K562 (cell line): ENCODE data around the gene ATOH8. TPM values are rescaled to one million over a fixed set of nuclear protein-coding genes. Genes with fewer than 3 reads are reported as not detected.

Experiments
- ATAC-seq: fragments of 200-7000 bp; cut with Tn5 transposase; 3 replicates; pipeline ENCODE4 v1.9.1; 2020; ENCODE audit warnings: moderate library complexity
- BruUV-seq: library from RNA; stranded (reverse); fragments of 400-500 nt; replicated peaks from 2 replicates; lab custom pipeline; 2021; lab: Mats Ljungman, UMichigan
- CTCF ChIA-PET: fragments of 300-600 bp; formaldehyde crosslinking; extraction: SDS; loops from one replicate; lab custom pipeline; 2021; ENCODE audit warnings: low intra/inter-chr PET ratio; lab: Yijun Ruan, JAX
- POLR2A ChIA-PET: fragments of 300-600, 350-650 bp; sonication (Branson Sonifier 250); formaldehyde crosslinking; extraction: SDS; loops from one replicate; lab custom pipeline; 2021; ENCODE audit warnings: antibody characterized with exemption, inconsistent platforms; lab: Yijun Ruan, JAX
- DNase-seq, 4 experiments: peaks; one replicate each; pipeline versions ENCODE4 v3.0.0 to v3.0.0-alpha.2; 2011 to 2018; ENCODE audit warnings: low spot score in 3 of 4, mixed read lengths in 3 of 4; ENCODE audit errors: extremely low read depth in 1 of 4
- FAIRE-seq: peaks from 2 replicates; lab custom pipeline; 2011; peaks lifted over from hg19 to GRCh38; lab: Jason Lieb, UNC
- H2AFZ ChIP-seq: 2 replicates; pipeline ENCODE4 v1.6.0; 2011; ENCODE audit warnings: low read depth, low read length, control low read depth, inconsistent platforms
- H3K27ac ChIP-seq: fragments of 200-600 bp; 3 replicates; pipeline ENCODE4 v1.8.0; 2011; ENCODE audit warnings: low read depth, mild to moderate bottlenecking, control low read depth, inconsistent platforms, low read length, moderate library complexity, mixed read lengths; ENCODE audit errors: extremely low read depth
- H3K27me3 ChIP-seq, 2 experiments: fragments of 300-600 bp in 1 of 2; 2 replicates in 1 of 2; 3 replicates in 1 of 2; pipeline versions ENCODE4 v1.6.0 to v1.8.0; 2011; ENCODE audit warnings: inconsistent platforms in 2 of 2, low read length in 2 of 2, mild to moderate bottlenecking in 1 of 2, mixed read lengths in 1 of 2, moderate library complexity in 1 of 2; ENCODE audit not compliant: control insufficient read depth in 2 of 2, insufficient read depth in 2 of 2
- H3K36me3 ChIP-seq: fragments of 300-600 bp; 3 replicates; pipeline ENCODE4 v1.8.0; 2011; ENCODE audit warnings: mild to moderate bottlenecking, low read length, inconsistent platforms; ENCODE audit not compliant: control insufficient read depth, insufficient read depth
- H3K4me1 ChIP-seq, 2 experiments: fragments of 200-600 bp in 1 of 2; replicated peaks in 1 of 2; 2 replicates in 1 of 2; 3 replicates in 1 of 2; pipeline versions ENCODE4 v1.5.1 to v1.8.0; 2011; ENCODE audit warnings: inconsistent platforms in 2 of 2, low read length in 2 of 2, mild to moderate bottlenecking in 1 of 2, mixed read lengths in 1 of 2, moderate library complexity in 1 of 2; ENCODE audit not compliant: control insufficient read depth in 2 of 2, insufficient read depth in 2 of 2
- H3K4me2 ChIP-seq: 2 replicates; pipeline ENCODE4 v1.6.1; 2011; ENCODE audit warnings: low read length, control low read depth, inconsistent platforms, mixed read lengths; ENCODE audit not compliant: insufficient read depth
- H3K4me3 ChIP-seq: fragments of 200-600 bp; sonication (generic), shearing (Covaris generic); 2 replicates; pipeline ENCODE4 v1.5.1; 2016; ENCODE audit warnings: control low read depth, inconsistent platforms
- H3K79me2 ChIP-seq: fragments of 200-600 bp; 3 replicates; pipeline ENCODE4 v1.8.0; 2011; ENCODE audit warnings: low read length, inconsistent platforms; ENCODE audit not compliant: control insufficient read depth, insufficient read depth
- H3K9ac ChIP-seq, 2 experiments: 2 replicates each; pipeline versions ENCODE4 v1.6.0 to v1.6.1; 2011; ENCODE audit warnings: low read depth in 2 of 2, low read length in 2 of 2, control low read depth in 1 of 2, inconsistent platforms in 1 of 2, mild to moderate bottlenecking in 1 of 2, mixed read lengths in 1 of 2; ENCODE audit not compliant: insufficient read depth in 1 of 2
- H3K9me1 ChIP-seq: one replicate; pipeline ENCODE4 v1.6.0; 2011; ENCODE audit warnings: inconsistent platforms, mild to moderate bottlenecking, low read length, moderate library complexity; ENCODE audit not compliant: control insufficient read depth, insufficient read depth
- H3K9me3 ChIP-seq: replicated peaks from 2 replicates; pipeline ENCODE4 v1.5.1; 2011; ENCODE audit warnings: low read depth, low read length, inconsistent platforms; ENCODE audit not compliant: control insufficient read depth, insufficient read depth
- H4K20me1 ChIP-seq: replicated peaks from 2 replicates; pipeline ENCODE4 v1.6.1; 2011; ENCODE audit warnings: low read length, inconsistent platforms, mixed read lengths; ENCODE audit not compliant: control insufficient read depth, insufficient read depth
- HSF4 ChIP-seq: fragments of 250-450 bp; sonication (Bioruptor Pico); IDR thresholded peaks from 2 replicates; pipeline ENCODE4 v2.1.2; 2022; ENCODE audit warnings: mild to moderate bottlenecking, moderate library complexity, borderline replicate concordance
- KDM2B ChIP-seq: fragments of 250-450 bp; sonication (Bioruptor Pico); IDR thresholded peaks from 2 replicates; pipeline ENCODE4 v1.8.0; 2021; ENCODE audit warnings: mild to moderate bottlenecking, moderate library complexity
- MAX ChIP-seq: sonication (generic); formaldehyde crosslinking; IDR thresholded peaks from 2 replicates; pipeline ENCODE4 v1.9.0; 2022; ENCODE audit warnings: mild to moderate bottlenecking, missing genetic modification reagents
- RAD51 ChIP-seq: fragments of 450-650 bp; IDR thresholded peaks from 2 replicates; pipeline ENCODE4 v1.7.1; 2016; ENCODE audit warnings: low read depth, mild to moderate bottlenecking, borderline replicate concordance
- RBM25 ChIP-seq: fragments of 200-400 bp; formaldehyde crosslinking; IDR thresholded peaks from 2 replicates; pipeline ENCODE4 v1.6.1; 2018; ENCODE audit warnings: low read length, low read depth, moderate library complexity; ENCODE audit not compliant: severe bottlenecking
- SMAD2 ChIP-seq: fragments of 150-350 bp; IDR thresholded peaks from 2 replicates; pipeline ENCODE4 v1.6.1; 2014; ENCODE audit warnings: low read depth, mild to moderate bottlenecking, low read length
- SMC3 ChIP-seq: conservative IDR thresholded peaks from 2 replicates; pipeline ENCODE4 v1.6.1; 2011; ENCODE audit warnings: low read depth, low read length, improper control_type of control experiment; ENCODE audit not compliant: insufficient read depth
- SP1 ChIP-seq: sonication (generic); formaldehyde crosslinking; IDR thresholded peaks from 2 replicates; pipeline ENCODE4 v1.8.1; 2022; ENCODE audit warnings: mild to moderate bottlenecking, missing genetic modification reagents
- ZBED1 ChIP-seq: IDR thresholded peaks from 2 replicates; pipeline ENCODE4 v1.6.1; 2014
- ZC3H4 ChIP-seq: sonication (generic); formaldehyde crosslinking; IDR thresholded peaks from 2 replicates; pipeline ENCODE4 v1.9.0; 2021; ENCODE audit warnings: missing genetic modification reagents, borderline replicate concordance
- ZNF239 ChIP-seq: fragments of 250-450 bp; sonication (Bioruptor Pico); IDR thresholded peaks from 2 replicates; pipeline ENCODE4 v1.4.0; 2020; ENCODE audit warnings: mild to moderate bottlenecking
- WGBS: fragments of 100-300 bp; shearing (Covaris generic); methylation state at CpG from one replicate; pipeline ENCODE4 v1.1.6; 2016; ENCODE audit warnings: low coverage, mixed read lengths; ENCODE audit not compliant: insufficient coverage; ENCODE audit errors: missing lambda C conversion rate; 5-methylcytosine and 5-hydroxymethylcytosine counted together
- in situ Hi-C: fragments of 300-500 bp; cut with MboI; formaldehyde crosslinking; loops from 4 replicates; pipeline ENCODE4 v1.15.0; 2018; ENCODE audit warnings: inconsistent platforms, mixed read lengths
- intact Hi-C: fragments of 100-400 bp; cut with micrococcal nuclease; formaldehyde crosslinking; loops from 2 replicates; pipeline ENCODE4 v1.14.2; 2022
- polyA plus RNA-seq, 8 experiments: library from polyadenylated mRNA; depleted of rRNA in 4 of 8; stranded (reverse) in 5 of 8; unstranded in 3 of 8; fragments of >200 nt; fragmentation: Nextera tagmentation in 2 of 8; fragmentation: Illumina TruSeq in 1 of 8; extraction: Ambion mirVana in 2 of 8; extraction: Trizol in 1 of 8; gene quantifications; 2 replicates each; pipeline versions ENCODE4 v1.2.1 to v1.2.3, GENCODE V29; 2011 to 2014; ENCODE audit warnings: inconsistent platforms in 1 of 8, missing spikeins in 1 of 8
- total RNA-seq, 7 experiments: library from RNA; depleted of rRNA in 6 of 7; stranded (reverse); fragments of >200 nt in 6 of 7; fragmentation: Illumina TruSeq in 2 of 7; extraction: Trizol in 2 of 7; gene quantifications; 2 replicates each; pipeline versions ENCODE4 v1.2.1 to v1.2.3, GENCODE V29; 2011 to 2021; ENCODE audit warnings: low replicate concordance in 1 of 7
- TF ChIP-seq, protein P1 (sequence below): fragments of 450-650 bp; IDR thresholded peaks from 2 replicates; pipeline ENCODE4 v1.6.1; 2016; ENCODE audit warnings: low read depth
- TF ChIP-seq, protein P2 (sequence below): sonication (generic); formaldehyde crosslinking; IDR thresholded peaks from 2 replicates; pipeline ENCODE4 v1.8.0; 2022; ENCODE audit warnings: mild to moderate bottlenecking, low read depth, missing genetic modification reagents

The ATOH8 gene
- total and polyA plus RNA-seq, 9 of the 15 experiments (the other 6 are each of a cell fraction or from before 2014, with no cell fraction given): not detected

DNA sequence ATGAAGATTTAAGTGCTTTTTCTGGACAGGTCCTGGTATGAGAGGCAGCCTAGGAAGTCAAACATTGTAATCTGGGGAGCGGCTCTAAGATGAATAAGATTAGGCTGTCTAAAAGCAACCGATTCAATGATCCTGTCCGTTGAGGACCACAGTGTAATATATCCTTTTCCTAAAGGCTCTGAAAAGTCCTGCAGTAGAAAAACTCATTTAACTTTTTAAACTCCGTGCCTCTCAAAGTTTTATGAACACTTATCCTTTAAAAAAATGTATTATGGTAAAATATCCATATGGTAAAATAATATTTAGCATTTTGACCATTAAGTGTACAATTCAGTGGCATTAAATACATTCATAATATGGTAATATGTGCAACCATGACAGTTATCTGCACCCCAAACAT is 39.8 kb downstream of the ATOH8 start:
- Histone ChIP-seq H3K4me3 (no peak overlapping the region), H3K9me3 (no peaks in the 10 kb centered on the region), H3K9me1 (no peaks in the 10 kb centered on the region), H3K79me2 (no peaks in the 10 kb centered on the region), H3K9ac (no peak overlapping the region), H3K36me3 (no peaks in the 10 kb centered on the region), H2AFZ (no peak overlapping the region), H3K27me3 (peaks cover 64 to 83% of the 10 kb centered on the region in 2 experiments), H3K4me1 (no peaks in the 10 kb centered on the region; a peak in 1 of 5 replicates), H3K4me2 (no peak overlapping the region), H4K20me1 (no peaks in the 10 kb centered on the region), H3K27ac (no peak overlapping the region)
- 1% methylated on average over 4 of the region's 4 CpGs for WGBS
- no TSS peak for BruUV-seq
- ATAC-seq (no peak), DNase-seq (no peak), FAIRE-seq (no peak)
- intact Hi-C loops: no loop called here
- ChIA-PET POLR2A (interaction anchor here (0.5 kb wide), 1 partner anchor 41 kb away, joined by 4 read pairs; no protein-coding TSS in a partner anchor), CTCF (no interaction called here)
- TF ChIP-seq KDM2B (CRISPR knock-in tag) (no peak), MAX (CRISPR knock-in tag) (no peak), RAD51 (no peak), SP1 (CRISPR knock-in tag) (no peak), SMC3 (no peak), HSF4 (CRISPR knock-in tag) (no peak), ZC3H4 (no peak), SMAD2 (no peak), RBM25 (peak; percentile 29), ZNF239 (CRISPR knock-in tag) (peak; percentile 91), ZBED1 (no peak)
- TF ChIP-seq, protein P1, sequence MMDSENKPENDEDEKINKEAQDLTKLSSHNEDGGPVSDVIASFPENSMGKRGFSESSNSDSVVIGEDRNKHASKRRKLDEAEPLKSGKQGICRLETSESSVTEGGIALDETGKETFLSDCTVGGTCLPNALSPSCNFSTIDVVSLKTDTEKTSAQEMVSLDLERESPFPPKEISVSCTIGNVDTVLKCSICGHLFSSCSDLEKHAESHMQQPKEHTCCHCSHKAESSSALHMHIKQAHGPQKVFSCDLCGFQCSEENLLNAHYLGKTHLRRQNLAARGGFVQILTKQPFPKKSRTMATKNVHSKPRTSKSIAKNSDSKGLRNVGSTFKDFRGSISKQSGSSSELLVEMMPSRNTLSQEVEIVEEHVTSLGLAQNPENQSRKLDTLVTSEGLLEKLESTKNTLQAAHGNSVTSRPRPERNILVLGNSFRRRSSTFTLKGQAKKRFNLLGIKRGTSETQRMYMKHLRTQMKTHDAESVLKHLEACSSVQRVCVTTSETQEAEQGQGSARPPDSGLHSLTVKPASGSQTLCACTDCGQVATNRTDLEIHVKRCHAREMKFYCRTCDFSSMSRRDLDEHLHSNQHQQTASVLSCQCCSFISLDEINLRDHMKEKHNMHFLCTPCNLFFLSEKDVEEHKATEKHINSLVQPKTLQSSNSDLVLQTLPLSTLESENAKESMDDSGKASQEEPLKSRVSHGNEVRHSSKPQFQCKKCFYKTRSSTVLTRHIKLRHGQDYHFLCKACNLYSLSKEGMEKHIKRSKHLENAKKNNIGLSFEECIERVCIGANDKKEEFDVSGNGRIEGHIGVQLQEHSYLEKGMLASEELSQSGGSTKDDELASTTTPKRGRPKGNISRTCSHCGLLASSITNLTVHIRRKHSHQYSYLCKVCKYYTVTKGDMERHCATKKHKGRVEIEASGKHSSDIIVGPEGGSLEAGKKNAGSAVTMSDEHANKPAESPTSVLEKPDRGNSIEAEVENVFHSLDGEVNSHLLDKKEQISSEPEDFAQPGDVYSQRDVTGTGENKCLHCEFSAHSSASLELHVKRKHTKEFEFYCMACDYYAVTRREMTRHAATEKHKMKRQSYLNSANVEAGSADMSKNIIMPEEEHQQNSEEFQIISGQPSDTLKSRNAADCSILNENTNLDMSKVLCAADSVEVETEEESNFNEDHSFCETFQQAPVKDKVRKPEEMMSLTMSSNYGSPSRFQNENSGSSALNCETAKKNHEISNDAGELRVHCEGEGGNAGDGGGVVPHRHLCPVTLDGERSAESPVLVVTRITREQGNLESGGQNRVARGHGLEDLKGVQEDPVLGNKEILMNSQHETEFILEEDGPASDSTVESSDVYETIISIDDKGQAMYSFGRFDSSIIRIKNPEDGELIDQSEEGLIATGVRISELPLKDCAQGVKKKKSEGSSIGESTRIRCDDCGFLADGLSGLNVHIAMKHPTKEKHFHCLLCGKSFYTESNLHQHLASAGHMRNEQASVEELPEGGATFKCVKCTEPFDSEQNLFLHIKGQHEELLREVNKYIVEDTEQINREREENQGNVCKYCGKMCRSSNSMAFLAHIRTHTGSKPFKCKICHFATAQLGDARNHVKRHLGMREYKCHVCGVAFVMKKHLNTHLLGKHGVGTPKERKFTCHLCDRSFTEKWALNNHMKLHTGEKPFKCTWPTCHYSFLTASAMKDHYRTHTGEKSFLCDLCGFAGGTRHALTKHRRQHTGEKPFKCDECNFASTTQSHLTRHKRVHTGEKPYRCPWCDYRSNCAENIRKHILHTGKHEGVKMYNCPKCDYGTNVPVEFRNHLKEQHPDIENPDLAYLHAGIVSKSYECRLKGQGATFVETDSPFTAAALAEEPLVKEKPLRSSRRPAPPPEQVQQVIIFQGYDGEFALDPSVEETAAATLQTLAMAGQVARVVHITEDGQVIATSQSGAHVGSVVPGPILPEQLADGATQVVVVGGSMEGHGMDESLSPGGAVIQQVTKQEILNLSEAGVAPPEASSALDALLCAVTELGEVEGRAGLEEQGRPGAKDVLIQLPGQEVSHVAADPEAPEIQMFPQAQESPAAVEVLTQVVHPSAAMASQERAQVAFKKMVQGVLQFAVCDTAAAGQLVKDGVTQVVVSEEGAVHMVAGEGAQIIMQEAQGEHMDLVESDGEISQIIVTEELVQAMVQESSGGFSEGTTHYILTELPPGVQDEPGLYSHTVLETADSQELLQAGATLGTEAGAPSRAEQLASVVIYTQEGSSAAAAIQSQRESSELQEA: no peak
- TF ChIP-seq, protein P2, sequence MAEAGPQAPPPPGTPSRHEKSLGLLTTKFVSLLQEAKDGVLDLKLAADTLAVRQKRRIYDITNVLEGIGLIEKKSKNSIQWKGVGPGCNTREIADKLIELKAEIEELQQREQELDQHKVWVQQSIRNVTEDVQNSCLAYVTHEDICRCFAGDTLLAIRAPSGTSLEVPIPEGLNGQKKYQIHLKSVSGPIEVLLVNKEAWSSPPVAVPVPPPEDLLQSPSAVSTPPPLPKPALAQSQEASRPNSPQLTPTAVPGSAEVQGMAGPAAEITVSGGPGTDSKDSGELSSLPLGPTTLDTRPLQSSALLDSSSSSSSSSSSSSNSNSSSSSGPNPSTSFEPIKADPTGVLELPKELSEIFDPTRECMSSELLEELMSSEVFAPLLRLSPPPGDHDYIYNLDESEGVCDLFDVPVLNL: no peak
- in situ Hi-C loops: no loop called here
